Pons (tissue), 1 donor: Measurements from ENCODE around the gene CDK5RAP3.
A peak's percentile ranks its signal among the peaks of the same experiment; 100 is the strongest.
"Not testable (repeated sequence)": the region's sequence is repeated elsewhere in the genome, so short reads cannot be mapped to it uniquely, and the experiment has no call there.

ENCODE experiments used
- DNase-seq: peaks from one replicate; pipeline ENCODE4 v3.0.0-alpha.2; 2016; ENCODE audit warnings: low spot score

CDK5RAP3 gene

GRCh38 chr17:47970725-47971499, at the start of gene CDK5RAP3:
TSS of gene CDK5RAP3 (plus strand) at chr17:47971113. CDS start at chr17:47971147, 34 bp downstream.
- DNase-seq: peak; percentile 99

DNA sequence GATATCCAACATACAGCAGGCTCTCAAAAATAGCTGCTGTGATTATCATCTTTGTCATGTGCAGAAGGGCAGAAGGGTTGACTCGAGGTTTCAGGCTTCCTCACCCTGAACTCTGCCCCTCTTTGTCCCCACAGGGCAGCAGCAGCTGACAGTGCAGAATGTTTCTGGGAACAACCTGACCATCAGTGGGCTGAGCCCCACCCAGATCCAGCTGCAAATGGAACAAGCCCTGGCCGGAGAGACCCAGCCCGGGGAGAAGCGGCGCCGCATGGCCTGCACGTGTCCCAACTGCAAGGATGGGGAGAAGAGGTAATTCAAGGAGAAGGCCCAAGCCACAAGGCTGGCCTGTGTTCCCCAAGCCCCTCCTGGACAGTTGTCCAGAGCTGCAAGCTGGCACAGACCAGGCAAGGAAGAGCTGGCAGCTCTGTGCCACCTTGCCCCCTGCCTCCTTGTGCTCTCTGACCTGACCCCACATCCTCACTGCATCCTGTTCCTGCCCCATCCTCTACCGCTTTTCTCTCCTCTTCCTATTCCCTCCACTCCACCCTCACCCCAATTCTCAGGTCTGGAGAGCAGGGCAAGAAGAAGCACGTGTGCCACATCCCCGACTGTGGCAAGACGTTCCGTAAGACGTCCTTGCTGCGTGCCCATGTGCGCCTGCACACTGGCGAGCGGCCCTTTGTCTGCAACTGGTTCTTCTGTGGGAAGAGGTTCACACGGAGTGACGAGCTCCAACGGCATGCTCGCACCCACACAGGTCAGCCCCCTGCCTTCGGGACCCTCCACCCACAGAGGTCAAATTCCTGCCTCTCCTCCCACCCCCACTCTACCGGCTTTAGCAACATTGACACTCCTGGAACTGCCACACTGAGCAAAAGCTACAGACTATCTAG, 45.9 kb upstream of the CDK5RAP3 start:
- no peak for DNase-seq

GRCh38 chr17:47925678-47925988, 45.3 kb upstream of the CDK5RAP3 start:
- DNase-seq: no peak

- no peak for DNase-seq
Measured at GRCh38 chr17:47927821-47928400, 43.0 kb upstream of the CDK5RAP3 start.

DNA sequence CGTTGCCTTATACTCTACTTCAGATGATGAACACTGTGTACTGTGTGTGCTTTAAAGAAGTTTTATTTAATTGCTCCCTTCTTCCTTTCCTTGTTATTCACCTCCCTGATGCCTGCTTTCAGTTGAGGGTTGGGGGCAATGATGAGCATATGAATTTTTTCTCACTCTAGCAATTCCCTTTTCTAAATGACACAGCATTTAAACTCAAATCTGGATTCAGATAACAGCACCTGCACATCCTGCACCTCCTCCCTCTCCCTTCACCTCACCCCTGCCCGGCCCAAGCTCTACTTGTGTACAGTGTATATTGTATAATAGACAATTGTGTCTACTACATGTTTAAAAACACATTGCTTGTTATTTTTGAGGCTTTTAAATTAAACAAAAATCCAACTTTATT, 42.5 kb upstream of the CDK5RAP3 start:
- no peak for DNase-seq

DNA sequence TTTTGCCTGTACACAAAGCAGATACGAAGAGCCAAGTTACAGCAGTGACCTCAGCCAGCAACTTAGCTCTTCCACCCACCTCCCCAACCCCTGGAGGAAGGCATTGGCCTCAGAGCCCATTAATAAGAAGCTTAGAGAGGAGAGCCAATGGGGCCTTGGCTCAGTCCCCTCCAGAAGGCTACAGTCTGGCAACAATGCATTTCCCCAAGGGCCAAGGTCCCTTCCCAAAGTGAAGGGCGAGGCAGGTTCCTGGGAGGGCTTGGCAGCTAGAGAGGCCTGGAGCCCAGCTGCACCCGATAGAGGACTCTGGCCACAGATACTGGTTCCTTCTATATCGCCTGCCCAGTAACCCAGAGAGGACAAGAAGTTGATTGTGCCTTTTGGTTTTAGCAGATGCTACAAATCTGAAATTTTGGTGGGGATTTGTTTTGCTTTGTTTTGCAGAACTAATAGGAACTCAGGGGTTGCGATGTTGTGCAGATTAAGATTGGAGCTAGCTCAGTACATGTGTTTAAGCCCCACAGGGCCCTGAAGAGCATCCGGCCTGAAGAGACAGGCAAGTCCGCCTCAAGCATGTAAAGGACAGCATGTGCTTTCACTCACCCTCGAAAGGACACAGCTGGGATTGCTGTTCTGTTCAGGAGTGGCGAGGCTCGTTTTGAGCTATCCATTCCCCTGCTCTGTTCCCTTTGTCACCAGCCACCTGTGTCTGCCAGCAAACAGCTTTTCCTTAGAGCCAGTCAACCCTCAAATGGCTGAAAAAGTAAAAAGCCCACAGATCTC, 41.5 kb upstream of the CDK5RAP3 start:
- no peak for DNase-seq

DNA sequence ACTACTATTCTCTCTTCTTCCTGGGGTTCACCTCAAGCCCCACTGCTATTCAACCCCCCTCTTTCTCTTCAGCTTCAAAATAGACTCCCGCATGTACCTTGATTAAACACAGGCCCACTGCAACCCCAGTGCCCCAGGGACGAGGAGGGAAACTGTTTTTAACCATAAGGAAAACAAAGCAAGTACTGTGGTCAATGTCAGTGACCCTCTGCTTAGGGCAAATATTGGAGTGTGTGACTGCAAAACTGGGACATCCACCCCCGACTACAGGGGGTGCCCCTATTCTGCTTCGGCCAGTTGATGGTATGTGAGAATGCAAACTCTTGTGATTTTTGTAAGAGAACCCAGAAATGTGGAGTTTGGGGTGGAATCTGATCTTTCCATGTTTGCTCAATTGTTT, 39.1 kb upstream of the CDK5RAP3 start:
- DNase-seq: no peak

- no peak for DNase-seq
Measured at GRCh38 chr17:47934856-47935255, 36.1 kb upstream of the CDK5RAP3 start.

GRCh38 chr17:47935468-47935867, 35.4 kb upstream of the CDK5RAP3 start:
- DNase-seq: not testable (repeated sequence)

GRCh38 chr17:47935961-47936360, 35.0 kb upstream of the CDK5RAP3 start:
- DNase-seq: no peak

- DNase-seq: no peak
Measured at GRCh38 chr17:47937941-47938340, 33.0 kb upstream of the CDK5RAP3 start.

DNA sequence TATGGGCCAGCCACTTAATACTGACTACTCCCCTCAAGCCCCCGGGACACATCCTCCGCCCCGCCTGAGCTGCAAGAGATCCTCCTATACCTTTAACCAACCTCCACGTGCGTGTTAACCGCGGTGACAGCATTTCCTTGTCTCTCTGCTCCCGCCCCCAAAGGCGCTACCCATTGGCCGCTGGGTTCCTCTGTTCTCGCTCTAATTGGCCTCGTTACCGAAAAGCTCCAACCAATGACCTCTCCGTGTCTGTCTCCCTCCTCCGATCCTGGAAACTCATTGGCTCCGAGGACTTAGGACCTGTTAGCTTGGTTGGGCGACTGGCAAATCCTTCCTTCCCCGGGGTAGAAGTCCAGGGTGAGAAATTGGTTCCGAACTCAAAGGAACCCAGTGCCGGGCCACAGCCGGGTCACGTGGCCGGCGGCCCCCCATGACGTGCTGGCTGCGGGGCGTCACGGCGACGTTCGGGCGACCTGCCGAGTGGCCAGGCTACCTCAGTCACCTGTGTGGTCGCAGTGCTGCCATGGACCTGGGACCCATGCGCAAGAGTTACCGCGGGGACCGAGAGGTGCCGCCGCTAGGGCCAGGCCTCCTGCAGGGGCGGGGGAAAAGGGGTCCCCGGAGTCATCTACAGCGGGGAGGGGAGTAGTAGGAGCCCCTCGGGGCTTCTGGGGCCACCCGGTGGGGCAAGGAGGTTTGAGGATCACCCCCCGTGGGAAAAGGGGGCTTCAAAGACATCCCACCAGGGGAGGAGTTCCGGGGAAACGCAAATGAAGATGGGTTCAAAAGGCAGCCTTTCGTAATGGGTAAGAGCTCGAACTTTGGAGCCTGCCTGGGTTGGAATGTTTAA, 29.4 kb upstream of the CDK5RAP3 start, which contains the start of gene PNPO:
Gene PNPO, plus strand, starts transcription at position 326 of the 850 bp plus-strand sequence. Its CDS starts 105 bp downstream, at position 431.
- peak; percentile 100 for DNase-seq

- DNase-seq: no peak
Measured at GRCh38 chr17:47942096-47942510, 28.8 kb upstream of the CDK5RAP3 start.

DNA sequence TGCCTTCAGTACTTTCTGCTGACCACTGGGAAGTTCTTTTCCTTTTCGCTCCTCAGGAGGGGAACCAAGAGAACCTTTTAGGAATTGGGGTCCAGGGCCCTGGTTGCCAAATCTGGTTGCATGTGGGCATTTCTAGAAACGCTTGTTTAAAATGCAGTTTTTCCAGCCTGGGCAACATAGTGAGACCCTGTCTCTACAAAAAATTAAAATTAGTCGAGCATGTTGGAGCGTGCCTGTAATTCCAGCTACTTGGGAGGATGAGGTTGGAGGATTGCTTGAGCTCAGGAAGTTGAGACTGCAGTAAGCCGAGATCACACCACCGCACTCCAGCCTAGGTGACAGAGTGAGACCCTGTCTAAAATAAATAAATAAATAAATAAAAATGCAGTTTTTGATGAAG, 28.3 kb upstream of the CDK5RAP3 start:
- no peak for DNase-seq

DNA sequence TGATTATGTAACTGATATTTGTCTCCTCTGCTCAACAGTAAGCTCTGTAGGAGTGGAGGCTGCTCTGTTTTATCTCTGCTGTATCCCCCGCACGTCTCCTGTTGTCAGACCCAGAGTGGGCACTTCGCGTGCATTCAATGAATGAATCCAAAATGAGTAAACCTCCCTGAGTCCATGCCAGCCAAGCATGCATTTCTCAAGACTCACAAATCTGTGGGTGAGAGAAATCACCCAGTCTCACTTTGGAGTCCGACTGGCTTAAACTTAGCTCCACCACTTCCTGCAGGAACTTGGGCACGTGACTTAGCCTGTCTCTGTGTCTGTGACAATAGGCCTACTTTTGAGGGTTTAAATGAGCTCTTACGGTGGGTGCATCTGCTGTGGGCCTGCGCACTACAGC, 25.8 kb upstream of the CDK5RAP3 start:
- DNase-seq: peak; percentile 65

DNA sequence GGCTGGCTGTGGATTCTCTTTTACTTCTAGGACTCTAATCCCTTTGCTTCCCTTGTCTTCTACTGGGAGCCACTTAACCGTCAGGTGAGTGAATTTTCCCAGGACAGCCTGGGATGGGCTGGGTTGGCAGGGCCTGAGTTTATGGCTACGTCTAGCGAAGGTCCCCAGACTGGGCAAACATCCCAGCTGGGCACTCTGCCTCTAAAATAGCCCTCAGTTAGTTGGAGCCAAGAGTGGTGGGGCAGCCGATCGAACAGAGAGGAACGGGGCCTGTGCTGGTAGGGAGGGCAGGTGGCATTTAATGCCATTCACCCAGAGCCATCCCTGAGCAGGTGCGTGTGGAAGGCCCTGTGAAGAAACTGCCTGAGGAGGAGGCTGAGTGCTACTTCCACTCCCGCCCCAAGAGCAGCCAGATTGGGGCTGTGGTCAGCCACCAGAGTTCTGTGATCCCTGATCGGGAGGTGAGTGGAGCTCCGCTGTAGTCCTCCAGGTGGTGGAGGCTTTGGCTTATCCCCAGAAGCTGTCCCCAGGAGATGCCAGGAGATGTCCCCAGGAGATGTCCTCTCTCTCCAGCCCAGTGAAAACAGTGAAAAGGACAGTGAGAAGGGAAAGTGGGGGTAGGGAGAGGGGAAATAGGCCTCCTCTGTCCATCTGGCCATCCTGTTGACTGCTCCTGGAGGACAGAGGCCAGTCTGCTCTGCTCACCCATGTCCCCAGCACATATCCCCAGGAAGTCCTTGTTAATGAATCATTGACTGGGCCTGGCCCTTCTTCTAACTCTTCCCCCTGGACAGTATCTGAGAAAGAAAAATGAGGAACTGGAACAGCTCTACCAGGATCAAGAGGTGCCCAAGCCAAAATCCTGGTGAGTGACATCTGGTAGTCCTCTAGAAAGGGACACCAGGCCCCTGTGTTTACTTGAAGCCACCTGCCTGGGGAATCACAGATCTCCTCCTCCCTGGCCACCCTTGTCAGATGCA, 25.1 kb upstream of the CDK5RAP3 start:
- DNase-seq: peak; percentile 36

- DNase-seq: no peak
Measured at GRCh38 chr17:47946516-47946915, 24.4 kb upstream of the CDK5RAP3 start.

- DNase-seq: peak; percentile 73
Measured at GRCh38 chr17:47946929-47947397, 23.9 kb upstream of the CDK5RAP3 start.

- DNase-seq: no peak
Measured at GRCh38 chr17:47948706-47949196, 22.2 kb upstream of the CDK5RAP3 start.
